DMS 273 (cell line): ENCODE data around the gene ATP11B.
A peak's percentile ranks its signal among the peaks of the same experiment; 100 is the strongest.
"Not testable (repeated sequence)": the region's sequence is repeated elsewhere in the genome, so short reads cannot be mapped to it uniquely, and the experiment has no call there.

ENCODE experiments used
- DNase-seq: peaks from one replicate; lab custom pipeline; 2025; ENCODE audit not compliant: unreplicated experiment; lab: John Stamatoyannopoulos, UW

The ATP11B gene

DNA sequence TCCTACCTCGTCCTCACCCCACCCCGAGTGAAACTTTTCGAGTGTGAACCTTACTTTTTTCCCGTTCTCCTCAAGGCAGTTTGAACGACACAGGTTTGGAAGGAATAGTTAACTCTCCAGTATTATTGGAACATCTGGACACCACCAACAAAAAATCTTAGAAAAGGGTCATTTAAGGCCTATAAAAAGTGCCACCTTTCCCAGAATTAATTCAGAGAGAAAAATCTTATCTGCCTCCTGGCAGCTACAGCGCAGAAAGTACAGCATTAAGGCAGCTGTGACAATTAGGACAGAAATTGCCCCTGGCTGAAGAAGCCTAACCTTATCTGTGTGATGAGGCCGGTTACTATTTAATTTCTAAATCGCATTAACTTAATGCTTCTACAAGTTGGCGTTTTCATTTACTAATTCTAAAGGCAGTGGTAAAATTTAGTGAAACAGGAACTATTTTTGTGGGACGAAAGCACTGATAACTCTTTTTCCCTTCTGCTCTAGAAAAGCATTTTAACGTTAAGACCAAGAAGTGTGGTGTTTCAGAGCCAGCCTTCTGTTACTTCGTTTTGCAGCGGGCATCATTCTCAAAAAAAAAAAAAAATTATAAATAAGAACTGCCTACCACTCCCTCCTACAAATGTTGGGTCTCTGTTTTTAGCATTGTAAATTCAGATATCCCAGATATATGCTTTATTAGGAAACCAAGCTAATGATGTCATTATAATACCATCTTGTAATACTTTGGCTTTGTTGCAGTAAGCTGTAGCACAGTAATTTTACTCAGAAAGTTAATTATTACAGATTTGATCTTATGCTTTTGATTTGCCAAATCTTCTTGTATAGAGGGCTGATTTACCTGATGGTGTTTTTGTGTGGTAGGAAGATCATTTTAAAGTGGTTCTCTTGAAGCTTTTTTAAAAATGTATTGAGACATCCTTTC is 1.4 kb downstream of the ATP11B start:
- DNase-seq, result peak; percentile 69

DNA sequence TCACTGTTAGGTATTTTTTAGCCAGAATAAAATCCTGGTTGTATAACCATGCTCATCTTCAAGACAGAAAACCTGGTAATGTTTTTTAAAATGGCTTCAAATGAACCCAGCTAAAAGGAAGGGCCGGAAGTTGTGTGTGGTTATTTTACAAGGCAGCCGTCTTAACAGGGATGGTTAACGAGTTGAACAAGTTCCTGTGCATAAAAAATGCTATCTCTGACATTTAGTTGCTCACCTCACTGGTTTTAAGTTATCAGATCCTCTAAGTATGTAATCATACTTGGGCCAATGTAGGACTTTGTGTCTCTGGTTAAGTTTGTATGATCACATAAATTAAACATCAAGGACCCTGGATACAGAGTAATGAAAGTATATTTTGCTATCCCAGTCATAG is 2.1 kb downstream of the ATP11B start:
- DNase-seq, result no peak

DNA sequence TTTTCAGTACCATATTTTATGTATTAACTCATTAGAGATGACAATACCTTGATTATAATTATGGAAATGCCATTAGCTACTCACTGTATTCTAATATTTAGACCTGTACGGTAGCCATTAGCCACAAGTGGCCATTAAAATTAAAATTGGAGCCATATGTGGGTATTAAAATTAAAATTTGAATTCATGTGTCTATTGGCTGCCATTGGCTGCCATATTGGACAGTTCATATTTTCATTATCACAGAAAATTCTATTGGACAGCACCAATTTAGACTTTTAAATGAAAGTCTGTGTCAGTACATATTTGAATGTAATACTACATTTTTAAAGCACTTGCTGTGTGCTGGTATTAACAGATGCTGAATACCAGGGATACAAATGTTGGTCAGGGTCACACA is 3.0 kb downstream of the ATP11B start:
- no peak for DNase-seq

DNA sequence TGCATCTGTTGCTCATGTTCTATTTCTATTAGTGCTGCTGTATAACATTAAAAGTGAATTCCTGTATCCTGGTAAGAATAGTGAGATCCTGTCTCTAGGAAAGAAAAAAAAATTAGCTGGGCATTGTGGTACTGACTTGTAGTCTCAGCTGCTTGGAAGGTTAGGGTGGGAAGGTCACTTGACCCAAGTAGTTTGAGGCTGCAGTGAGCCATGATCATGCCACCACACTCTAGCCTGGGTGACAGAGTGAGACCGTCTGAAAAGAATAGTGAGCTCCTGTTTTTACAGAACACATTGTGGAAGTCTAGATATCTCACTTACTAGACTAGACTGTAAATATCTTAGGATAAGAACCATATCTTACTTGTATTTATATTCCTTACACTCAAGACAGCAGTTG is 4.6 kb downstream of the ATP11B start:
- no peak for DNase-seq

DNA sequence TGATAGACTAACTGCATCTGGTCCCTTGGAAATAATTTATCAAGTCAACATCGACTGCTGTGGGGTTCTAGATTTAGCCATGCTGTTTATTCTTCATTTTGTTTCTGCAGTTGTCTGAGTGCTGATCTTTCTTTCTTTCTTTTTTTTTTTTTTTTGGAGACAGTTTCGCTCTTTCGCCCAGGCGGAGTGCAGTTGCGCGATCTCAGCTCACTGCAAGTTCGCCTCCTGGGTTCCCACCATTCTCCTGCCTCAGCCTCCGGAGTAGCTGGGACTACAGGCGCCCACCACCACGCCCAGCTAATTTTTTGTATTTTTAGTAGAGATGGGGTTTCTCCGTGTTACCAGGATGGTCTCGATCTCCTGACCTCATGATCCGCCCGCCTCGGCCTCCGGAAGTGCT is 5.8 kb downstream of the ATP11B start:
- DNase-seq, result not testable (repeated sequence)

DNA sequence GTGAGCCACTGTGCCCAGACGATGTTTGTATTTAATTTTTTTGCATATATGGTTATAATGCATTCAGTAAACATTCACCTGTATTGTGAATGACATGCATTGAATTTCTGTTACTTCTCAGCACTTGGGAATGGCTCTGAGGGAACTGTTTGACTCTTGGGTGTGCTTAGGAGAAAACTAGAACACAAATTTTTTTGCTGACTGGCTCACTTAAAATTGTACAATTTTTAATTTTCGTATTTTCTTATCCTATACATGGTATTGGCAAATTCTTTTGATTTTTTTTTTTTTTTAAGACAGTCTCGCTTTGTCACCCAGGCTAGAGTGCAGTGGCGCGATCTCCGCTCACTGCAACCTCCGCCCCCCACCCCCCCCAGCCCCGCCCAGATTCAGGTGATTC is 7.2 kb downstream of the ATP11B start:
- DNase-seq, result no peak

DNA sequence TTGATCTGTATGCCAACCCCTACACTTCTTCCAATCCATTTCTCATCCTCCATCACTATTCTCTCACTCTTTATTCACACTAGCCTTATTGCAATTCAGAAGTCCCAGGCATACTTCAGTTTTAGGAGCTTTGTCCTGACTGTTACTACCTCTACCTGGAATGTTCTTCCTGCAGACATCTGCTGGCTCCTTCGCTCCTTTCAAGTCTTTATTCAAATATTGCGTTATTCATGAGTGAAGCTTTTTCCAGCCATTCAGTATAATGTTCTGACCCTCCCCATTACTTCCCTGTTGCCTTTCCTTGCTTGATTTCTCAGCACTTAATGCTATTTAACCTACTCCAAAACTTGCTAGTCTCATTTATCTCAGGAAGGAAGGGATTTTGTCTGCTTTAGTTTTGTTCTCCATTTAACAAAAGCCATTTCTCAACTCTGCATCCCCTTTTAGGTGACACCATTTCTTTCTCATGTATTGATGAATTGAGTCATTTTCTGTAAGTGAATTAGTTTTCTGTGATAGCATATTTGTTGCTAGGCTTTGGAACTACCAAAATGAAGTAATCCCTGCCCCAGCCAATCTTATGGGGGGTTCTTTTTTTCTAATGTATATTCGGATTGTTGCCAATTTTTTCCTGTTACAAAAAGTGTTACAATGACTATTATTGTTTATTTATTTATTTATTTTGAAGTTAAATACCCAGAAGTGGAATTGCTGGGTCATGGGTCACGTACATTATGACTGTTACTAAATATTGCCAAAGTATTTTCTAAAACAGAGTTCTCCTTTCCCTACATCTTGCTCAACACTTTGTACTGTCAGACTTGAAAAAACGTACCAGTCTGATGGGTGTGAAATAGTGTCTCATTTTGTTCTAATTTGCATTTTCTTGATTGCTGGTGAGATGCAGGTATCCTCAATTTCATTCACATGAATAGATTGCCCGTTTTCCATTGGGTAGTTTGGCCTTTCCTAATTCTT is 9.4 kb downstream of the ATP11B start:
- DNase-seq, result no peak

DNA sequence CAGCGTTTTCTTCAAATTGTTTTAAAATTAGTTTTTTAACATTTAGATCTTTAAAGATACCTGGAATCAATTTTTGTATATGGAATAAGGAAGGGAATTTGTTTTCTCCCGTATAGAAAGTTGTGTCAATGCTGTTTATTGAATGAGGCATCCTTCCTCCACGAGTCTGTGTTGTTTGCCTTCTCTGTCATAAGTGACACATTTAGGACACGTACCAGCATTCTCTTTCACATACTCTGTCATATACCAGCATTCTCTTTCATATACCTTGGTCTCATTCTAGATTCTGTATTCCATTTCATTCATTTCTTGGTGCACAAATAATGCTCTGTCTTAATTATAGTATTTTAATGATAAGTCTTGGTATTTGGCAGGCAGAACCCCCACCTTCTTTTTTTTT is 10.3 kb downstream of the ATP11B start:
- DNase-seq, result no peak

DNA sequence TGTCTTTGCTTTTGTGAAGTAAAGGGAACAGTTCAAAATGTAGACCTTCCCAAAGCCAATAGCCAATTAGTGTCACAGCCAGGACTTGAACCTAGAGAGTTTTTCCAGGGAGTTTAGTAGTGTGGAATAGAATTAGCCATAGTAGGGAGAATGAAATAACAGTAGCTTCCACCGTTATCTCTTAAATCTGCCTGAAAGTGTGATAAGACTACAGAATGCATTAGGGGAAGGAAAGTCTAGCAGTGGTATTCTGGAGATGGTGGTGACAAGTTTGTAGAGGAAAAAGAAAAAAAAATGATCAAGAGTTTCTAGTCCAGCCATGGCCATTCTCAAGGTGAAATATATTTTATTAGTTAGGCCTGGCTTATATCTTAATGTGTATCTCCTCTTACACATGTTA is 13.8 kb downstream of the ATP11B start:
- DNase-seq, result no peak

DNA sequence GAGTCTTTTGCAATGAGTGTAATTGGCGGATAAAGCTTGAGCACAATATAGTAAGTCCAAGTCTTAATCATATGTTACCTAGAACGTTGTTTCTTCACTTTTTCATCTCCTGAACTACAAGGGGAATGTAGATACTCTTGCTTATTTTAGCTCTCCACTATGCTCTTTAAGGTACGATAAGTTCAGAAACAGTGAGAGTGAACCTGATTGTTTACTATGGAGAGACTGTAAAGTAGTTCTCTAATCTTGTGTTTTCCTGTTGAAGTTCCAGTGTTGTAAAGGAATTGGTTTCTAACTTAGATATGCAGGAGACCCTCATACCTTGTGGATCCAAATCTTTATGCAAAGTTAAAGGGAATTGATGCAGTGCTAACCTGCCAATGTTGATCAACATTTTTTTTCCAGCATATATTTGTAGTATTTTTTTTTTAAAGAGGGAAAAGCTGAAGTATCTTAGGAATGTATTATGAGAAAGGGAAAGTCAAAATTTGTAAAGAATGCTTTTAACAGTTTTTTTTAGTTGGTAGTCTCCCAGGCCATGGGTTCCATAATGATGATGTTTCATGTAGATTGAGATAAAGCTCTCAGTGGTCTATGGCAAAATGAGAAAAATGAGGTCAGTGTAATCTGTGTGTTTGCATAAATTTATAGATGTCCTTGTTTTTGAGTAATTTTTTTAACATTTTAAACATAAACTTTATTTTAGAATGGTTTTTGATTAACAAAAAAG is 14.9 kb downstream of the ATP11B start:
- no peak for DNase-seq

DNA sequence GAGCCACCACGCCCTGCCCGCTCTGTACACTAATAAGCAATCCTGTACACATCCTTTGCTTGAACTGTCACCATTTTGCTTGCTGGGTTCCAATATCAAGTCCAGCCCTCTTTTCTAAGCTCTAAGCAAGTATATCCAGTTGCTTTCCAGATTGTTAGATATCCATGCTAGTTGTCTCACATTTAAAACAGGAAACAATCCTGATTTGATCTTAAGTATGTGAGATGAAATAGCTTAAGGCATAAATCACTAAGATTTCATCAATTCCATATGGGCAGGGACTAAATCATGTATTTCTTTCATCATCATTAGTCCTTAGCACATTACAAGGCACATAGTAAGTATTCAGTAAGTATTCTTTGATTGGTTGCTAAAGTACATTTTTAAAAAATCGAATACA is 16.2 kb downstream of the ATP11B start:
- no peak for DNase-seq

DNA sequence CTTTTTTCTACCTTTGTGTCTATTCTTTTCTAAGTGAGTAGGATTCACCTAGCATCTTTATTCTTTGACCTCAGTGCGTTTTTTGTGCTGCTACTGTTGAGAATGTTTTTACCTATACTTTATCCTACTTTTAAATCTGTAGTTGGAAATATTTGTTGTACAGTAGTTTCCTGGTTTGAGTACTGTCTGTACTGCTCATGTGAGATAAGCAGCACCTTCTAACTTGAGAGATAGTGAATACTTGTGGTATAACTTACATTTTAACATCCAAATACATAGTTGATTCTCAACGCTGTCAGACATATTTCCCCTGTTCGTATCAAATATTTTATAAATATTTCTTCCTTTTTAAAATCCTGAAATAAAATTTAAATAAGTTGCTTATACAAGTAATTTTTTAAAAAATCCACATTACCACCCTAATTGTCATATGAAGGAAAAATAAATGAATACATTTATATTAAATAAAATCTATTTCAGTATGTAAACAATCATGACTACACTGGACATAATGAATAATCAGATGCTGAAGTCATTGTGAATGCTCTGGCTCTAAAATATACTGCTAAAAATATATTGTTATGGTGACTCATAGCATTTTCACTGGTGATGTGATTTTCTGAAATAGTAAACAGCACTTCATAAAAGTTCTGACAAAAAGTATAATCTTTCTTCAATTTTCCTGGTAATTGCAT is 17.4 kb downstream of the ATP11B start:
- DNase-seq, result no peak

DNA sequence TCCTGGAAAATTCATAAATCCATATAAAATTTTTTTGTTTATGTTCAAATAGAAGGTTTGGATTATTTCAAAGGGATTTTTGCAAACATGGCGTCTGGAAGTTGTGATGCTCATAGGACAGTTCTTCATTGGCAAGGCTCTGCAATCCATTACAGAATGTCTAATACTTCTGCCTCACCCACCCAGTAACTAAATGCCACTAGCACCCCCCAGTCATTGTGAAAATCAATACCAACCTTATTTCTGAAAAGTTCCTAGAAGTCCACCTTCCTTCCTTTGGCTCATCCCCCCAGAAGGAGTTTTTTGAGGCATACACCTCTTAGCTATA is 17.9 kb downstream of the ATP11B start:
- DNase-seq, result no peak

DNA sequence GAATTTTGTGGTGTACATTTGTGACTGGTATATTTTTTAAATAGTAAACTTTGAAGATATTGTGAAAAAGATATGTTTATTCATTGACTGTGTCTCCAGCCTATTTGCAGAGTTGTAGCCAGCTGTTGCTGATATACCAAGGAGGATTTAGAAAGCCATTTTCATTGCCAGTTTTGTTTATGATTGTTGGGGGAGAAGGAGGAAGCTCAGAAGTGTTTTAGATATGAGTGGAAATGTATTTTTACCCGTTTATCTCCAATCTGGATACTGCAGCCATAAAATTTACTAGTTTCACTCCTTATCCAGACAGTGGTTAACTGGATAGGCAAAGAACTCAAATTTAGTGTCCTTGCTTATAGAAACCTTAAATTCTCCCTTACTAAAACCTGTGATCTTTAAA is 18.8 kb downstream of the ATP11B start:
- DNase-seq, result peak; percentile 11

DNA sequence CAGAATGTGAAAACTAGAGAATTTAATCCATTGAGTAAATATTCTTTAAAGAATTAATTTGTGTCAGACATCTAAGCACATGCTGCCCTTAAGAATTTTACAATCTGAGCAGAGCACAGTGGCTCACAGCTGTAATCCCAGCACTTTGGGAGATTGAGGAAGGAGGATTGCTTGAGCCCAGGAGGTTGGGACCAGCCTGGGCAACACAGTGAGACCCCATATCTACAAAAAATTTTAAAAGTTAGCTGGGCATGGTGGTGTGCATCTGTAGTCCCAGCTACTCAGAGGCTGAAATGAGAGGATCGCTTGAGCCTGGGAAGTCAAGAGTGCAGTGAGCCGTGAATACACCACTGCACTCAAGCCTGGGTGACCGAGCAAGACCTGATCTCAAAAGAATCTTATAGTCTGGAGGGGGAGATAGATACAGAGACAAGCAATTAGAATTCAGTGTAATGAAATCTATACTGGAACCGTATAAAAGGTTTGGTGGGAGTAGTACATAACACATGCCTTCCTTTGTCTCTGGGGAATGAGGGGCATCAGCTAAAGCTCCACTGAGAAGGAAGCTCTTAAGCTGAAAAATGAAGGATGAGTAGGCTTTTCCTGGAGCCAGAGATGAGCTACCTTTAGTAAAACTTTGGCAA is 21.2 kb downstream of the ATP11B start:
- DNase-seq, result peak; percentile 24

DNA sequence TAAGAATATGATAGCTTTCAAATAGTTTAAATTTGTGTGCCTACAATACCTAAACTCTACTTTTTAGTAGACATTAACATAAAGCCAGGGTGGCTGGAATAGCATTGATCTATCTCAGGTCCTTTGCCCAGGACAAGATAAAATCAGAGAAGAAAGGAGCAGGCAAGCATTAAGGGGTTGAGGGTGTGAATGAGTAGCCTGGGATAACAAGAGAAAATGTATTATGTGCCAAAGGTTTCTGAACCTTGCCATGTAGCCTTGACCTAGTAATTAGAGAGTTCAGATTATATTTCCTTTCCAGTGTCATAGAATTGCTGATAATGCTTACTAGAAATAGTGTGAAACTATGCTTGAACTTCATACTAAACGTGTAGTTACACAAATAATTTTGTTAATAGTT is 22.9 kb downstream of the ATP11B start:
- DNase-seq, result no peak

DNA sequence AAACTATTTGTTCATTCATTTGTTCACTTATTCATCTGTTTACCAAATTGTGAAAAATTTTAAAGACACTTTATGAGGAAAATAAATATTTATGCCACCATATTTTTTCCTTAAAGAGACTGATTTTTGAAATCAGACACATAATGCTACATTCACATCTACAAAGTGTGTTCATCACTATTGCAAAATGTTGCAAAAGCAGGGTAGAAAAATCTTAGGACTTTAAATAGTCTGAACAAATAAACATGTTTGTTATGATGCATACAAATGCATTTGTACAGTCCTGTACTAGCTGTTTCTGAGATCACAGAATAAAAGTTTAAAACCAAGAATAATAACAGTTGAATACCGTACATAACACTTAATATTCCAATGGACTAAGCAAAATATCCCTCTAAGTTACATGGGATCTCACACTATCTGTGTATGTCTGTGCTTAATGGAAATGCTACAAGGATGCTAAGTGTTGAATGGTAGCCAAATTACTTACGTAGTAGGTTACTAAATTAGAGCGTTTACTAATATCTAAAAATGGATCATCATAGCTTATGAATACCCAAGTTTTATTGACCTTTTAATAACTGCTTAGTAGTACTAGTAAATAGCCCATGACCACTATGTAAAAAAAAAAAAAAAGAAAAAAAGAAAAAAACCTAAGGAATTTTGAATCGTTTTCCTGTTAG is 25.1 kb downstream of the ATP11B start:
- DNase-seq, result no peak

DNA sequence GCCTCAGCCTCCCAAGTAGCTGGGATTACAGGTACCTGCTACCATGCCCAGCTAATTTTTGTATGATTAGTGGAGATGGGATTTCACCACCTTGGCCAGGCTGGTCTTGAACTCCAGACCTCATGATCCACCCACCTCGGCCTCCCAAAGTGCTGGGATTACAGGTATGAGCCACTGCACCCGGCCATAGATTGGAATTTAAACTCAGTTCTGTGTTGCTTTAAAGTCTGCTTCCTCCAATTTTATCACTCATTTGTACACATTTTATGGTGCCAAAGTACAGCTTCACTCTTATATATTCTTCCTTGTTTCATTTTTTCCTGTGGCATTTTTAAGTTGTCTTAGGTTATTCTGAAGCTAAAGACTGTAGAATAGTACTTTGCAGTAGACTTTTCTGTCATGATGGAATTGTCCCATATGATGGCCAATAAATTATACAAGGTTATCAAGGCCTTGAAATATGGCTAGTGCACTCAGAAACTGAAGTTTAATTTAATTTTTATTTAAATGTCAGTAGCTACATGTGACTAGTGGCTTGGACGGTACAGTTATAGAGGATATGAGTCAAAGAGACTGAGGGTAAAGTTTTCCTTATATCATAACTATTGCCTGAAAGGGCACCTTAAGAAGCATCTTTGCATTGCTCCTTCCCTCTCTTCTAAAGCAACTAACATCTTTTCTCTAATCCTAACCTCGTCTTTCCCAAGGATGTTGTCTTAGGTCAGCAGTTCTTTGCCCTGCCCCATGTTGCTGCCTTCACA is 28.1 kb downstream of the ATP11B start:
- DNase-seq, result no peak

DNA sequence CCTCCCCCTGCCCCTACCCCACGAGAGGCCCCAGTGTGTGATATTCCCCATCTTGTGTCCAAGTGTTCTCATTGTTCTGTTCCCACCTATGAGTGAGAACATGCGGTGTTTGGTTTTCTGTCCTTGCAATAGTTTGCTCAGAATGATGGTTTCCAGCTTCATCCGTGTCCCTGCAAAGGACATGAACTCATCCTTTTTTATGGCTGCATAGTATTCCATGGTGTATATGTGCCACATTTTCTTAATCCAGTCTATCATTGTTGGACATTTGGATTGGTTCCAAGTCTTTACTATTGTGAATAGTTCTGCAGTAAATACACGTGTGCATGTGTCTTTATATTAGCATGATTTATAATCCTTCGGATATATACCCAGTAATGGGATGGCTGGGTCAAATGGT is 29.0 kb downstream of the ATP11B start:
- not testable (repeated sequence) for DNase-seq
